NB4 (cell line): Measurements from ENCODE around the gene HCRTR1.

Experiments
- CTCF ChIP-seq: IDR thresholded peaks from one replicate; pipeline ENCODE4 v1.5.1; 2012; ENCODE audit warnings: low read depth, low read length
- MYC ChIP-seq: IDR thresholded peaks from 2 replicates; pipeline ENCODE4 v1.6.1; 2011; ENCODE audit warnings: low read depth, low read length
- POLR2A ChIP-seq: IDR thresholded peaks from 2 replicates; pipeline ENCODE4 v1.6.1; 2011; ENCODE audit warnings: mild to moderate bottlenecking; ENCODE audit not compliant: insufficient read length; ENCODE audit errors: extremely low read depth

GRCh38 chr1:31666263-31666963 is 48.9 kb downstream of the HCRTR1 start:
- TF ChIP-seq POLR2A (no peak), CTCF (no peak), MYC (no peak)
